ENCODE measurements around the gene CHML. TPM values are rescaled to one million over a fixed set of nuclear protein-coding genes. Genes with fewer than 3 reads are reported as not detected.
"Not testable (repeated sequence)": the region's sequence is repeated elsewhere in the genome, so short reads cannot be mapped to it uniquely, and the experiment has no call there.

CHML gene
- total RNA-seq: 10 to 100 TPM; 23.1 to 24.8 TPM

GRCh38 chr1:241640149-241640866 lies at the start of gene CHML, which contains the start of gene OPN3:
Gene CHML (minus strand): TSS chr1:241640369. CDS start chr1:241635766, 4,603 bp downstream.
Gene OPN3 (minus strand): TSS chr1:241640369. CDS start chr1:241640254, 115 bp downstream.
- ChIA-PET POLR2A (interaction anchor here (0.6 to 1.2 kb wide), 3 partner anchors 23 to 209 kb away, joined by 3 to 5 read pairs (median 3); partner anchors contain the start of gene EXO1), CTCF (interaction anchor here (0.7 kb wide), 1 partner anchor 122 kb away, joined by 3 read pairs; no protein-coding TSS in a partner anchor)

GRCh38 chr1:241688940-241689368 lies 48.8 kb upstream of the CHML start:
- CTCF ChIA-PET: no interaction called here
- POLR2A ChIA-PET: no interaction called here

- ChIA-PET POLR2A (no interaction called here), CTCF (no interaction called here)
These were observed 43.9 kb upstream of the CHML start for GRCh38 chr1:241684108-241684507.

GRCh38 chr1:241682921-241683320 lies 42.8 kb upstream of the CHML start:
- CTCF ChIA-PET: interaction anchor here (1.2 kb wide), 1 partner anchor 154 kb away, joined by 3 read pairs; no protein-coding TSS in a partner anchor
- POLR2A ChIA-PET: no interaction called here

- POLR2A ChIA-PET: not testable (repeated sequence)
- CTCF ChIA-PET: interaction anchor here (1.2 kb wide), 1 partner anchor 153 kb away, joined by 3 read pairs; no protein-coding TSS in a partner anchor
These were observed 41.8 kb upstream of the CHML start for GRCh38 chr1:241681861-241682448.

- ChIA-PET CTCF (no interaction called here), POLR2A (no interaction called here)
These were observed 39.8 kb upstream of the CHML start for GRCh38 chr1:241679961-241680360.

- ChIA-PET POLR2A (no interaction called here), CTCF (interaction anchor here (1.2 kb wide), 1 partner anchor 41 kb away, joined by 3 read pairs; no protein-coding TSS in a partner anchor)
These were observed 39.2 kb upstream of the CHML start for GRCh38 chr1:241679404-241679803.

- ChIA-PET POLR2A (no interaction called here), CTCF (interaction anchor here (1.2 kb wide), 1 partner anchor 40 kb away, joined by 3 read pairs; no protein-coding TSS in a partner anchor)
These were observed 38.4 kb upstream of the CHML start for GRCh38 chr1:241678536-241678935.

GRCh38 chr1:241677201-241677600 lies 37.0 kb upstream of the CHML start:
- POLR2A ChIA-PET: no interaction called here
- CTCF ChIA-PET: no interaction called here

- ChIA-PET POLR2A (no interaction called here), CTCF (interaction anchor here (0.7 kb wide), 1 partner anchor 570 kb away, joined by 3 read pairs; no protein-coding TSS in a partner anchor)
These were observed 35.8 kb upstream of the CHML start for GRCh38 chr1:241675983-241676382.

GRCh38 chr1:241674805-241675384 lies 34.7 kb upstream of the CHML start:
- ChIA-PET POLR2A (no interaction called here), CTCF (no interaction called here)

GRCh38 chr1:241672301-241672700 lies 32.1 kb upstream of the CHML start:
- ChIA-PET POLR2A (no interaction called here), CTCF (no interaction called here)

- ChIA-PET CTCF (no interaction called here), POLR2A (no interaction called here)
These were observed 26.2 kb upstream of the CHML start for GRCh38 chr1:241666419-241666818.

- CTCF ChIA-PET: no interaction called here
These were observed 20.3 kb upstream of the CHML start for GRCh38 chr1:241660424-241660972.

GRCh38 chr1:241659016-241659415 lies 18.8 kb upstream of the CHML start:
- POLR2A ChIA-PET, CTCF ChIA-PET: not testable (repeated sequence)

More at GRCh38 chr1:241660424-241660972, 20.3 kb upstream of the CHML start:
- POLR2A ChIA-PET: no interaction called here

GRCh38 chr1:241658081-241658793 lies 18.1 kb upstream of the CHML start:
- POLR2A ChIA-PET: no interaction called here
- CTCF ChIA-PET: interaction anchor here (0.5 kb wide), 1 partner anchor 1264 kb away, joined by 3 read pairs; no protein-coding TSS in a partner anchor

- ChIA-PET CTCF (interaction anchor here (1.1 kb wide), 1 partner anchor 345 kb away, joined by 3 read pairs; no protein-coding TSS in a partner anchor), POLR2A (no interaction called here)
These were observed 14.5 kb upstream of the CHML start for GRCh38 chr1:241654641-241655040.

- POLR2A ChIA-PET: no interaction called here
- CTCF ChIA-PET: interaction anchor here (1.1 kb wide), 1 partner anchor 345 kb away, joined by 3 read pairs; no protein-coding TSS in a partner anchor
These were observed 13.8 kb upstream of the CHML start for GRCh38 chr1:241654019-241654418.

GRCh38 chr1:241652012-241652411 lies 11.8 kb upstream of the CHML start, which contains the start of gene WDR64:
Gene WDR64 (plus strand): TSS chr1:241652281. CDS start chr1:241652485, 204 bp downstream.
- ChIA-PET POLR2A (no interaction called here), CTCF (no interaction called here)

Measured in activated CD8-positive, alpha-beta memory T cell treated with anti-CD3 and anti-CD28 coated beads for 36 hours (primary cell).